HEK293T (cell line): ENCODE data around the gene PAQR9.

Experiments used
- CTCF ChIA-PET: fragments of 350-600 bp; formaldehyde crosslinking; extraction: SDS; loops from one replicate; lab custom pipeline; 2021; ENCODE audit warnings: antibody characterized with exemption, inconsistent platforms; lab: Yijun Ruan, JAX
- POLR2A ChIA-PET: fragments of 350-600 bp; formaldehyde crosslinking; extraction: SDS; loops from one replicate; lab custom pipeline; 2020; ENCODE audit warnings: antibody characterized with exemption, inconsistent platforms; lab: Yijun Ruan, JAX
- DNase-seq: peaks from one replicate; pipeline ENCODE4 v3.0.0; 2012; ENCODE audit warnings: mixed read lengths; ENCODE audit errors: extremely low spot score
- ARNT ChIP-seq: fragments of 450-650 bp; IDR thresholded peaks from 2 replicates; pipeline ENCODE4 v1.6.1; 2017; ENCODE audit warnings: mild to moderate bottlenecking
- BHLHE40 ChIP-seq: fragments of 450-650 bp; IDR thresholded peaks from 2 replicates; pipeline ENCODE4 v1.6.1; 2016; ENCODE audit warnings: mild to moderate bottlenecking, moderate library complexity, borderline replicate concordance
- CTBP1 ChIP-seq: fragments of 450-650 bp; IDR thresholded peaks from 2 replicates; pipeline ENCODE4 v1.6.1; 2016; ENCODE audit warnings: borderline replicate concordance
- ELF4 ChIP-seq: fragments of 450-650 bp; IDR thresholded peaks from 2 replicates; pipeline ENCODE4 v1.6.1; 2017; ENCODE audit warnings: antibody characterized with exemption
- FOXA1 ChIP-seq: fragments of 450-650 bp; IDR thresholded peaks from 2 replicates; pipeline ENCODE4 v1.6.1; 2016; ENCODE audit warnings: mild to moderate bottlenecking
- FOXK2 ChIP-seq: fragments of 450-650 bp; IDR thresholded peaks from 2 replicates; pipeline ENCODE4 v1.6.1; 2016; ENCODE audit warnings: mild to moderate bottlenecking
- FOXM1 ChIP-seq: fragments of 450-650 bp; IDR thresholded peaks from 2 replicates; pipeline ENCODE4 v1.6.1; 2017; ENCODE audit warnings: mild to moderate bottlenecking, borderline replicate concordance
- HDGF ChIP-seq: fragments of 450-650 bp; IDR thresholded peaks from 2 replicates; pipeline ENCODE4 v1.6.1; 2017; ENCODE audit warnings: antibody characterized with exemption, borderline replicate concordance
- L3MBTL2 ChIP-seq: fragments of 450-650 bp; conservative IDR thresholded peaks from 2 replicates; pipeline ENCODE4 v1.6.1; 2016; ENCODE audit warnings: mild to moderate bottlenecking
- LEF1 ChIP-seq: fragments of 450-650 bp; IDR thresholded peaks from 2 replicates; pipeline ENCODE4 v1.6.1; 2017; ENCODE audit warnings: mild to moderate bottlenecking, borderline replicate concordance
- NFRKB ChIP-seq: fragments of 450-650 bp; IDR thresholded peaks from 2 replicates; pipeline ENCODE4 v1.6.1; 2016; ENCODE audit warnings: mild to moderate bottlenecking, moderate library complexity
- PKNOX1 ChIP-seq: fragments of 450-650 bp; IDR thresholded peaks from 2 replicates; pipeline ENCODE4 v1.6.1; 2016
- SP1 ChIP-seq: fragments of 450-650 bp; IDR thresholded peaks from 2 replicates; pipeline ENCODE4 v1.6.1; 2017
- SUZ12 ChIP-seq: fragments of 450-650 bp; IDR thresholded peaks from 2 replicates; pipeline ENCODE4 v1.6.1; 2016; ENCODE audit warnings: mild to moderate bottlenecking
- TARDBP ChIP-seq: fragments of 450-650 bp; IDR thresholded peaks from 2 replicates; pipeline ENCODE4 v1.6.1; 2016
- ZNF384 ChIP-seq: fragments of 450-650 bp; IDR thresholded peaks from 2 replicates; pipeline ENCODE4 v1.6.1; 2016

The PAQR9 gene

GRCh38 chr3:142926368-142926944 is 37.0 kb downstream of the PAQR9 start:
- no peak for DNase-seq
- POLR2A ChIA-PET: interaction anchor here (1.0 kb wide), 1 partner anchor 38 kb away, joined by 3 read pairs; the partner anchor contains the start of gene PCOLCE2
- TF ChIP-seq SUZ12 (no peak), L3MBTL2 (no peak), TARDBP (no peak), ARNT (no peak), NFRKB (no peak), FOXK2 (no peak), BHLHE40 (no peak), SP1 (no peak), ELF4 (no peak), CTBP1 (no peak), ZNF384 (no peak)
- CTCF ChIA-PET: interaction anchor here (0.5 kb wide), 1 partner anchor 902 kb away, joined by 3 read pairs; no protein-coding TSS in a partner anchor

GRCh38 chr3:142925140-142925539 is 38.3 kb downstream of the PAQR9 start:
- ChIA-PET CTCF (no interaction called here), POLR2A (no interaction called here)
- DNase-seq: no peak
- TF ChIP-seq ARNT (no peak), LEF1 (no peak), SP1 (no peak), NFRKB (no peak), PKNOX1 (no peak), FOXM1 (no peak)

GRCh38 chr3:142923694-142924093 is 39.8 kb downstream of the PAQR9 start:
- TF ChIP-seq L3MBTL2: no peak
- no peak for TF ChIP-seq NFRKB
- no peak for TF ChIP-seq SUZ12
- no peak for TF ChIP-seq ZNF384
- no peak for TF ChIP-seq SP1
- no peak for TF ChIP-seq FOXK2
- no peak for TF ChIP-seq ELF4
- no peak for TF ChIP-seq LEF1
- no peak for TF ChIP-seq CTBP1
- no peak for TF ChIP-seq HDGF
- TF ChIP-seq ARNT: no peak
- no peak for TF ChIP-seq PKNOX1
- no peak for TF ChIP-seq FOXA1
- no peak for TF ChIP-seq BHLHE40
- ChIA-PET CTCF (no interaction called here), POLR2A (no interaction called here)
- no peak for DNase-seq

GRCh38 chr3:142916605-142917004 is 46.9 kb downstream of the PAQR9 start:
- no peak for DNase-seq
- no peak for TF ChIP-seq SUZ12
- no peak for TF ChIP-seq TARDBP
- TF ChIP-seq ZNF384: no peak
- TF ChIP-seq FOXA1: no peak
- no peak for TF ChIP-seq BHLHE40
- TF ChIP-seq PKNOX1: no peak
- no peak for TF ChIP-seq FOXK2
- TF ChIP-seq ARNT: no peak
- no peak for TF ChIP-seq LEF1
- no peak for TF ChIP-seq FOXM1
- ChIA-PET CTCF (no interaction called here), POLR2A (no interaction called here)

GRCh38 chr3:142915636-142916035 is 47.8 kb downstream of the PAQR9 start:
- DNase-seq: no peak
- TF ChIP-seq NFRKB: no peak
- CTCF ChIA-PET: no interaction called here
- POLR2A ChIA-PET: no interaction called here

- DNase-seq: no peak
- ChIA-PET POLR2A (no interaction called here), CTCF (no interaction called here)
- no peak for TF ChIP-seq TARDBP
- no peak for TF ChIP-seq SUZ12
- TF ChIP-seq FOXA1: no peak
- no peak for TF ChIP-seq PKNOX1
- no peak for TF ChIP-seq LEF1
- no peak for TF ChIP-seq ELF4
- TF ChIP-seq ARNT: no peak
- TF ChIP-seq SP1: no peak
- TF ChIP-seq BHLHE40: no peak
- TF ChIP-seq CTBP1: no peak
- TF ChIP-seq NFRKB: no peak
- no peak for TF ChIP-seq FOXM1
- no peak for TF ChIP-seq ZNF384
Measured at GRCh38 chr3:142914286-142914811, 49.1 kb downstream of the PAQR9 start.
